ENCODE results near the gene PSMB5.

Gene PSMB5

GRCh38 chr14:22997676-22998323, 36.9 kb downstream of the PSMB5 start:
- H3K4me3 ChIP-seq (ENCODE audit: low read depth, low read length): no peak overlapping the region
- no peak for DNase-seq (ENCODE audit: low read depth)
- TF ChIP-seq CTCF (conservative IDR thresholded peaks at IDR 0.05; ENCODE audit: low read depth, low read length): no peak

GRCh38 chr14:22996768-22997654, 37.7 kb downstream of the PSMB5 start:
- no peak for TF ChIP-seq CTCF (conservative IDR thresholded peaks at IDR 0.05; ENCODE audit: low read depth, low read length)
- no peak for DNase-seq (ENCODE audit: low read depth)
- no peak overlapping the region for H3K4me3 ChIP-seq (ENCODE audit: low read depth, low read length)

GRCh38 chr14:22995889-22996625, 38.6 kb downstream of the PSMB5 start:
- H3K4me3 ChIP-seq (ENCODE audit: low read depth, low read length): no peak overlapping the region
- DNase-seq (ENCODE audit: low read depth): no peak
- no peak for TF ChIP-seq CTCF (conservative IDR thresholded peaks at IDR 0.05; ENCODE audit: low read depth, low read length)

- DNase-seq (ENCODE audit: low read depth): peak; percentile 86
- no peak overlapping the region for H3K4me3 ChIP-seq (ENCODE audit: low read depth, low read length)
- peak; percentile 76 for TF ChIP-seq CTCF (conservative IDR thresholded peaks at IDR 0.05; ENCODE audit: low read depth, low read length)
These were observed 39.9 kb downstream of the PSMB5 start for GRCh38 chr14:22994762-22995275.

- no peak overlapping the region for H3K4me3 ChIP-seq (ENCODE audit: low read depth, low read length)
- no peak for DNase-seq (ENCODE audit: low read depth)
- no peak for TF ChIP-seq CTCF (conservative IDR thresholded peaks at IDR 0.05; ENCODE audit: low read depth, low read length)
These were observed 41.2 kb downstream of the PSMB5 start for GRCh38 chr14:22993517-22993916.

- DNase-seq (ENCODE audit: low read depth): no peak
- TF ChIP-seq CTCF (conservative IDR thresholded peaks at IDR 0.05; ENCODE audit: low read depth, low read length): no peak
- H3K4me3 ChIP-seq (ENCODE audit: low read depth, low read length): no peak overlapping the region
These were observed 42.8 kb downstream of the PSMB5 start for GRCh38 chr14:22991852-22992251.
